ENCODE results near the gene ASPDH. TPM values are rescaled to one million over a fixed set of nuclear protein-coding genes. Genes with fewer than 3 reads are reported as not detected.
"Not testable (repeated sequence)": the region's sequence is repeated elsewhere in the genome, so short reads cannot be mapped to it uniquely, and the experiment has no call there.

The ASPDH gene
- total RNA-seq, 2 donors from 2014 or later, result not detected

GRCh38 chr19:50549059-50549926, 35.6 kb upstream of the ASPDH start:
- intact Hi-C loops (cut with DNase I, micrococcal nuclease), result no loop called here
- DNase-seq (no peak), ATAC-seq (no peak)

DNA sequence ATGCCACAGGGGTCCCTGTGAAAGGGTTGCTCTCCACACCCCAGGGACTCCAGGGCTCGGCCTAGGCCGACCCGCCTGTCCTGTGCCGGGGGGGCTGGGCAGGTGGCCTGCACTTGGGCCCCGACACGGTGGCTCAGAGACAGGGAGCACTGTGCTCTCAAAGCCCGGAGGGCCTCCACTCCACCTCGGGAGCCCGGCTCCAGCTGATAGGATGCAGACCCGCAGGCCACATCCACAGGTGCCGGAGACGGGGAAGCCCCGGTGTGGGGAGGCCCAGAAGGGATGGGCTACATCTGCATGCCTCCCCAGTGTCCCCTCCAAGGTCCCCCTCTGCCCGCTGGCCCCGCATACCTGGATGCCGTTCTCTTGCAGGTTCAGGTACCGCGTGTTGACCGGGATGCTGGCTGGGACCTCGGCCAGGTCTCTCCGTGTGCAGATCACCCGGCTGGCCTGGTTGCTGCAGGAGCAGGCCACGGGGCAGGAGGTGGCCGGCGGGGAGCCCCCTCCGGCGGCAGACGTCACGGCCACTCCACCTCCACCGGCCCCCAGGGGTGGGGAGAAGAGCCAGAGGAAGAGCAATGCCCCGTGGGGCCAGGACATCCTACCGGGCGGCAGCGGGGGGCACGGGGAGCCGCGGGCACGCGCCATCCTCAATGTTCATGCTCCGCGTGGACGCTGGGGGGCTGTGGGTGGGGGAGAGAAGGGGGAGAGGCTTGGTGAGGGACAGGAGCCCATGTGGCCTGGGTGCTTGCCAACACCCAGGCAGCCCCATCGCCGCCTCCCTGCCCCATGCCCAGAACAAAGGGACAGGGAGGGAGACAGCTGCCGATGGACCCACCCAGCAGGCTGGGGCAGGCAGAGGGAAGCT, 34.7 kb upstream of the ASPDH start:
- ATAC-seq, result no peak
- no peak for DNase-seq
- intact Hi-C loops (cut with DNase I, micrococcal nuclease), result no loop called here

DNA sequence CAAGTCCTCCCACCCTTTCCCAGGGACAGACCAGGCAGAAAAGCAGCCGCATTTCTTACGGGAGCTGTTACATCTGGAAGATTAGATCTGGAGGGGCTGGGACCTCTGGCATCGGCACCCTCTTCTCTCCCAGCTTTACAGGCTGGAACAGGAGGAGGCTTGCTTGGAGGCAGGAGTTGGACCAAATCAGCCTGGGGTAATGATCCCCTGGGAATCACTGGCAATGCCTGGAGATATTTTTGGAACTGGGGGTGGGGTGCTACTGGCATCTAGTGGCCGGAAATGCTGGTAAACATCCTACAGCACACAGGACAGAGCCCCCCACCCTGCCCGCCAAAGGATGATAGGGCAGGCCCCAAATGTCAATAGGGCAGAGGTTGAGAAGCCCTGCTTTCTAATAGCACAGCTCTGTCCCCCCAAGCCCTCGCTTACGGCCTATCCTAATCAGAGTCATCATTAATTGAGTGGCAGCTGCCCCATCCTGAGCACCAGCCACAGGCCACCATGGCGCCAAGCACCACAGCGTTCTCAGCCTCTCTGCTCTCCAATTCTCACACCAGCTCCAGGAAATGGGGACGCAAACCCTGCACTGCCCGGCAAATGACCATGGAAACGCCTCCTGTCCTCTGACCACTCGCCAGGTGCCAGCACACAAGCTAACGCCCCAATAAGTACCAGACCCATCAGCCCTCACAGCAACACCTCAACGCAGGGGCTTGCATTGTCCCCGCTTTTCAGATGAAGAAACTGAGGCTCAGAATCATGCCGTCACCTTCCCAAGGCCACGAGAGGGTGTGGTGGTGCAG, 33.9 kb upstream of the ASPDH start:
- no peak for ATAC-seq

GRCh38 chr19:50546527-50547221, 33.0 kb upstream of the ASPDH start:
- DNase-seq (no peak), ATAC-seq (no peak)
- intact Hi-C loops (cut with DNase I, micrococcal nuclease), result no loop called here

More for the DNA sequence above, 33.9 kb upstream of the ASPDH start:
- DNase-seq, result no peak
- intact Hi-C loops (cut with DNase I, micrococcal nuclease), result no loop called here

DNA sequence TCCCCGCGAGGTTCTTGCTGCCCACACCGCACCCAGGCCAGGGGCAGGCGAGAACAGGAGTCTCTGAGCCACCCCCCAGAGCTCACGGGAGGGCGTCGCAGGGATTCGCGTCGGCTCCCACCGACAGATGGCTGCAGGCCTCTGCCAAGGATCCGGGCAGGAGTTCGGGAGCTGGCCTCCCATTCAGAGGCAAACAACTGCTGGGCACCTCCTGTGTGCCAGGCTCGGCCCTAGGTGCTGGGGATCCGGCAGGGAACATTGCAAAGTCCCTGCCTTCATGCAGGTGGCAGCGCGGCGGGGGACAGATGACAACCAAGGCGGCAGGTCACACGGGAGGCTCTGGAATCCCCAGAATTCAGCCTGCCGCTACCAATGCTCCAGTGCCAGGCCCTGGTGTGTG, 29.2 kb upstream of the ASPDH start:
- ATAC-seq (no peak), DNase-seq (no peak)
- intact Hi-C loops (cut with DNase I, micrococcal nuclease), result no loop called here

DNA sequence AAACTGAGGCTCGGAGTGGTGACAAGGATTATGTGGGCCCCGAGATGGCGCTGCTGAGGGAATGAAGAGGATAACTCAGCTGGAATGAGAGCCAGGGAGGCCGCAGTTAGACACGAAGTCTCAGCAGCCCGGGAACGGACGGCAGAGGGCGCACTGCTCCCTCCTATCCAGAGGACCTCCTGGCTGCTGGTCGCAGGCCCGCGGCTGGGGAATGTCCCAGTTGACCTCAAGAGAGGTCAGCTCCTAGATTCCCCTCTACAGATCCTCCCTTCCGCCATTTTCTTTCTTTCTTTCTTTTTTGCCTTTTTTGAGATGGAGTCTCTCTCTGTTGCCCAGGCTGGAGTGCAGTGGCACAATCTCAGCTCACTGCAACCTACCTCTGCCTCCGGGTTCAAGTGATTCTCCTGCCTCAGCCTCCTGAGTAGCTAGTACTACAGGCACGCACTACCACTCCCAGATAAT, 24.1 kb upstream of the ASPDH start:
- ATAC-seq, result peak; percentile 82
- peak; percentile 56 to 87 for DNase-seq
- intact Hi-C loops (cut with DNase I, micrococcal nuclease), result no loop called here

GRCh38 chr19:50537306-50537685, 23.6 kb upstream of the ASPDH start:
- DNase-seq (no peak), ATAC-seq (no peak)
- intact Hi-C loops (cut with DNase I, micrococcal nuclease), result no loop called here

GRCh38 chr19:50536662-50537305, 23.1 kb upstream of the ASPDH start:
- intact Hi-C loops (cut with DNase I, micrococcal nuclease), result no loop called here

GRCh38 chr19:50535672-50536187, 22.0 kb upstream of the ASPDH start:
- intact Hi-C loops (cut with DNase I, micrococcal nuclease), result no loop called here
- no peak for ATAC-seq

More at GRCh38 chr19:50536662-50537305, 23.1 kb upstream of the ASPDH start:
- ATAC-seq (no peak), DNase-seq (no peak)

DNA sequence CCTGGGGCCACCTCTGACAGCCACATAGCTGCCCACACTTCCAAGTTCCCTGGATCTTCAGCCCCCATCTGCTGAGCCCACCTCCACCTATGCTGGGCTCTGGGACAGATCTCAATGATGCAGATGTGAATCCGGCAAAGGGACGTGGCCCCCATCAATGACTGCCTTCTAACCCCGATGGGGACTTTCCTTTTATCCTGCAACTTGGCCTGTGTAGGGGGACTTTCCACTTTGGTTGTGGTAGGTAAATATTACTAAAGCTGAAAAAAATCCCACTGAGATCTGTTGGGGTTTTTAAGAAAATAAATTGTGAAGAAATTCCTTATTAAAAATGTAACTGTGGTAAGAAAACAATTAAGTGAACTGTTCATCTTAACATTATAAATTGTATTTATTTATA, 20.8 kb upstream of the ASPDH start:
- ATAC-seq, result no peak
- no peak for DNase-seq
- intact Hi-C loops (cut with DNase I, micrococcal nuclease), result no loop called here

More at GRCh38 chr19:50535672-50536187, 22.0 kb upstream of the ASPDH start:
- DNase-seq, result no peak

DNA sequence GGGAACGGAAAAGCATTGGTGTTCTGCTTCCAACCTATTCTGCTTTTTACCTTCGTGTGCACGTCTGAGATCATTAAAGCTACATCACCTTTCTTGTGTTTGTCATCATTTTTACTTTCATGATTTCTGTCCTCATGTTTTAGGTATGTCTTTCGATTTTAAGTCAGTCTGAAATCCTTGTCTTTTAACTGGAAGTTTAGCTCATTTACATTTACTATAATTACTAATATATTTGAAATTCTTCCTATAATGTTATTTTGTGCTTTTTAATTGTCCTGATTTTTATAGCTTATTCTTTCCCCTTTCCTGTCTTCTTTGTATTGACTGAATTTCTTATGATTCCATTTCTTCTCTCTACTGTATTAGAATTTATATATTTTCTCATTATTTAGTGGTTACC, 19.2 kb upstream of the ASPDH start:
- no peak for DNase-seq
- intact Hi-C loops (cut with DNase I, micrococcal nuclease), result no loop called here
- no peak for ATAC-seq

- DNase-seq, result no peak
- no peak for ATAC-seq
- intact Hi-C loops (cut with DNase I, micrococcal nuclease), result no loop called here
These were observed 17.5 kb upstream of the ASPDH start for GRCh38 chr19:50531171-50531612.

DNA sequence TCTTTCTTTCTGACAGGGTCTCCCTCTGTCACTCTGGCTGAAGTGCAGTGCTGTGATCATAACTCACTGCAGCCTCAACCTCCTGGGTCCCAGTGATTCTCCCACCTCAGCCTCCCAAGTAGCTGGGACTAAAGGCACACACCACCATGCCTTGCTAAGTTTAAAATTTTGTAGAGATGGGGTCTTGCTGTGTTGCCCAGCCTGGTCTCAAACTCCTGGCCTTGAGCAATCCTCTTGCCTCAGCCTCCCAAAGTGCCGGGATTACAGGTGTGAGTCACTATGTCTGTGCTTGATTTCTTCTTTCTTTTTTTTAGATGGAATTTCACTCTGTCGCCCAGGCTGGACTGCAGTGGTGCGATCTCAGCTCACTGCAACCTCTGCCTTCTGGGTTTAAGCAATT, 14.3 kb upstream of the ASPDH start:
- ATAC-seq; intact Hi-C loops (cut with DNase I, micrococcal nuclease); DNase-seq: not testable (repeated sequence)

DNA sequence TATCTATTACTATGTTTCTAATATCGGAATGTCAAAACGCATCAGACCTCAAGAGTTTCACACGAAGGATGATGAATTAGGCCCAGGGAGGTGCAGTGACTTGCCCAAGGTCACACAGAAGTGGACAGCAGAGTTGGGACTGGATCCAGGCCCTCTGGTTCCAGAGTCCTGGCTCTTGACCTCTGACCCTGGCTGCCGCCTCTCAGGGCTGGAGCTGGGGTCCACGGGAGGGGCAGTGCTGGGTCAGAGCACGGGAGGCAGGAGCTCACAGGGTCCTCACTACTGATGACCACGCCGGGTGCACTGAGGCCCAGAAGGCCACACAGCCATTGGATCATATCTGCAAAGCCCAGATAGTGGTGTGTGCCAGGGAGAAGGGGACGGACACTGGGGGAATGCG, 9.2 kb upstream of the ASPDH start:
- ATAC-seq, result no peak
- intact Hi-C loops (cut with DNase I, micrococcal nuclease), result no loop called here

GRCh38 chr19:50520822-50521465, 7.2 kb upstream of the ASPDH start:
- intact Hi-C loops (cut with DNase I, micrococcal nuclease), result no loop called here
- ATAC-seq, result no peak
- no peak for DNase-seq

More for the DNA sequence above, 9.2 kb upstream of the ASPDH start:
- DNase-seq, result no peak

- DNase-seq, result no peak
These were observed 5.4 kb upstream of the ASPDH start for GRCh38 chr19:50519006-50519575.

More at GRCh38 chr19:50519006-50519575, 5.4 kb upstream of the ASPDH start:
- intact Hi-C loops (cut with DNase I, micrococcal nuclease), result no loop called here
- ATAC-seq, result no peak
